ENCODE results near the gene PLA2G6.

DNA sequence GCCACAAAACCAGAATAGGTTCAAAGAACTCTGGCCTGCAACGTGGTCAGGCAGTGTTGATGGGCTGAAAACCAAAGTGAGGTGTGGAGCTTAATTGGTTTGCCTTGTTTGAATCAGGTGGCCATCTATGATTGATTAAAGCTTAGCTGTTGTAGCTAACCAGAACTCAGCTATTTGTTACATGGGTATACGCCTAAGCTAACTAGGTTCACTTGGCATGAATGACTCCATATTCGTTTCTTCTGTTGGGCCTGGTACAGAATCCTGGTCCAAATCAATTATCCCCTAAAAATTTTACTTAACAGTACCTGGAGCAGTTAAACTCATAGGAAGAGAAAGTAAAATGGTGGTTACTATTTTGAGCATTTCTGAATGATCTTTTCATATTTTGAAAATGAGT is 63.4 kb downstream of the PLA2G6 start:
- TF ChIP-seq, protein P1, sequence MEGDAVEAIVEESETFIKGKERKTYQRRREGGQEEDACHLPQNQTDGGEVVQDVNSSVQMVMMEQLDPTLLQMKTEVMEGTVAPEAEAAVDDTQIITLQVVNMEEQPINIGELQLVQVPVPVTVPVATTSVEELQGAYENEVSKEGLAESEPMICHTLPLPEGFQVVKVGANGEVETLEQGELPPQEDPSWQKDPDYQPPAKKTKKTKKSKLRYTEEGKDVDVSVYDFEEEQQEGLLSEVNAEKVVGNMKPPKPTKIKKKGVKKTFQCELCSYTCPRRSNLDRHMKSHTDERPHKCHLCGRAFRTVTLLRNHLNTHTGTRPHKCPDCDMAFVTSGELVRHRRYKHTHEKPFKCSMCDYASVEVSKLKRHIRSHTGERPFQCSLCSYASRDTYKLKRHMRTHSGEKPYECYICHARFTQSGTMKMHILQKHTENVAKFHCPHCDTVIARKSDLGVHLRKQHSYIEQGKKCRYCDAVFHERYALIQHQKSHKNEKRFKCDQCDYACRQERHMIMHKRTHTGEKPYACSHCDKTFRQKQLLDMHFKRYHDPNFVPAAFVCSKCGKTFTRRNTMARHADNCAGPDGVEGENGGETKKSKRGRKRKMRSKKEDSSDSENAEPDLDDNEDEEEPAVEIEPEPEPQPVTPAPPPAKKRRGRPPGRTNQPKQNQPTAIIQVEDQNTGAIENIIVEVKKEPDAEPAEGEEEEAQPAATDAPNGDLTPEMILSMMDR (IDR thresholded peaks at IDR 0.05) = no peak
- TF ChIP-seq SIN3A (IDR thresholded peaks at IDR 0.05; ENCODE audit: borderline replicate concordance, insufficient read depth, low read depth, low read length) (no peak), TCF7L2 (IDR thresholded peaks at IDR 0.05; ENCODE audit: low read depth, low read length) (no peak), POLR2AphosphoS5 (IDR thresholded peaks at IDR 0.05; ENCODE audit: low read depth, low read length) (no peak)
